HepG2 (cell line): ENCODE measurements around the gene SERPINE2. TPM values are rescaled to one million over a fixed set of nuclear protein-coding genes. Genes with fewer than 3 reads are reported as not detected.

Source experiments
- ATAC-seq: fragments of 200-7000 bp; cut with Tn5 transposase; 3 replicates; pipeline ENCODE4 v1.9.1; 2020; ENCODE audit warnings: mild to moderate bottlenecking, moderate library complexity
- BruUV-seq: library from RNA; stranded (reverse); fragments of 400-500 nt; replicated peaks from 2 replicates; lab custom pipeline; 2021; lab: Mats Ljungman, UMichigan
- CTCF ChIA-PET: fragments of 300-600 bp; formaldehyde crosslinking; extraction: SDS; loops from one replicate; lab custom pipeline; 2021; ENCODE audit warnings: low total read pairs, inconsistent platforms, low intra/inter-chr PET ratio; lab: Yijun Ruan, JAX
- POLR2A ChIA-PET: fragments of 350-600 bp; sonication (Branson Sonifier 250); formaldehyde crosslinking; loops from one replicate; lab custom pipeline; 2020; ENCODE audit warnings: antibody characterized with exemption, inconsistent platforms; lab: Yijun Ruan, JAX
- DNase-seq: peaks from one replicate; pipeline ENCODE4 v3.0.0-alpha.2; 2015; ENCODE audit warnings: low spot score
- FAIRE-seq: peaks from 3 replicates; lab custom pipeline; 2011; peaks lifted over from hg19 to GRCh38; lab: Jason Lieb, UNC
- H2AFZ ChIP-seq: one replicate; pipeline ENCODE4 v1.6.1; 2011; ENCODE audit warnings: low read length, inconsistent platforms
- H3K27ac ChIP-seq: fragments of 300-600 bp; 3 replicates; pipeline ENCODE4 v1.8.0; 2011; ENCODE audit warnings: mixed run types, mild to moderate bottlenecking, mixed read lengths, low read length, inconsistent platforms; ENCODE audit not compliant: insufficient read depth; ENCODE audit errors: extremely low read length
- H3K27me3 ChIP-seq, 2 experiments: fragments of 200-600 bp in 1 of 2; 2 replicates in 1 of 2; 3 replicates in 1 of 2; pipeline versions ENCODE4 v1.6.0 to v1.8.0; 2011; ENCODE audit warnings: low read length in 2 of 2, mild to moderate bottlenecking in 2 of 2, moderate library complexity in 2 of 2, inconsistent platforms in 1 of 2; ENCODE audit not compliant: insufficient read depth in 2 of 2, control insufficient read depth in 1 of 2
- H3K36me3 ChIP-seq, 2 experiments: fragments of 200-600 bp in 1 of 2; replicated peaks in 1 of 2; 2 replicates in 1 of 2; 3 replicates in 1 of 2; pipeline versions ENCODE4 v1.5.1 to v1.8.0; 2011; ENCODE audit warnings: low read length in 2 of 2, inconsistent platforms in 1 of 2; ENCODE audit not compliant: insufficient read depth in 2 of 2, control insufficient read depth in 1 of 2
- H3K4me1 ChIP-seq: 2 replicates; pipeline ENCODE4 v1.5.1; 2012; ENCODE audit warnings: low read length, inconsistent platforms; ENCODE audit not compliant: insufficient read depth
- H3K4me2 ChIP-seq: 2 replicates; pipeline ENCODE4 v1.6.0; 2011; ENCODE audit warnings: low read depth, low read length, inconsistent platforms
- H3K4me3 ChIP-seq, 3 experiments: fragments of 200-600 bp in 1 of 3; sonication (generic), shearing (Covaris generic) in 1 of 3; replicated peaks in 1 of 3; 2 replicates each; pipeline ENCODE4 v1.5.1; 2011 to 2016; ENCODE audit warnings: low read length in 3 of 3, inconsistent platforms in 2 of 3, low read depth in 2 of 3, mild to moderate bottlenecking in 2 of 3, control low read depth in 1 of 3, mixed read lengths in 1 of 3; ENCODE audit not compliant: insufficient read depth in 1 of 3
- H3K79me2 ChIP-seq: one replicate; pipeline ENCODE4 v1.6.1; 2011; ENCODE audit warnings: low read length, inconsistent platforms; ENCODE audit not compliant: insufficient read depth
- H3K9ac ChIP-seq: 2 replicates; pipeline ENCODE4 v1.6.0; 2011; ENCODE audit warnings: mild to moderate bottlenecking, low read depth, low read length, inconsistent platforms; ENCODE audit not compliant: insufficient read depth
- H3K9me3 ChIP-seq: 2 replicates; pipeline ENCODE4 v1.5.1; 2012; ENCODE audit warnings: mild to moderate bottlenecking, low read length
- H4K20me1 ChIP-seq: 2 replicates; pipeline ENCODE4 v1.6.0; 2011; ENCODE audit warnings: inconsistent platforms, mild to moderate bottlenecking, low read length, moderate library complexity; ENCODE audit not compliant: insufficient read depth
- ARID5B ChIP-seq: IDR thresholded peaks from 2 replicates; pipeline ENCODE4 v1.4.0; 2020; ENCODE audit warnings: mild to moderate bottlenecking, missing genetic modification reagents
- CCDC6 ChIP-seq: sonication (generic); formaldehyde crosslinking; IDR thresholded peaks from 2 replicates; pipeline ENCODE4 v1.8.1; 2022; ENCODE audit warnings: mild to moderate bottlenecking, missing genetic modification reagents, moderate library complexity
- E2F1 ChIP-seq: sonication (generic); formaldehyde crosslinking; IDR thresholded peaks from 2 replicates; pipeline ENCODE4 v1.5.0; 2020; ENCODE audit warnings: missing genetic modification reagents
- HNF4G ChIP-seq, 2 experiments: sonication (generic) in 1 of 2; formaldehyde crosslinking in 1 of 2; IDR thresholded peaks; 2 replicates each; pipeline versions ENCODE4 v1.4.0 to v1.6.1; 2011 to 2020; ENCODE audit warnings: borderline replicate concordance in 2 of 2, low read depth in 2 of 2, mild to moderate bottlenecking in 2 of 2, low read length in 1 of 2, missing genetic modification reagents in 1 of 2, moderate library complexity in 1 of 2
- RAD21 ChIP-seq: fragments of 450-650 bp; formaldehyde crosslinking; IDR thresholded peaks from 2 replicates; pipeline ENCODE4 v1.5.0; 2020; ENCODE audit warnings: mild to moderate bottlenecking
- XBP1 ChIP-seq: sonication (generic); formaldehyde crosslinking; IDR thresholded peaks from 2 replicates; pipeline ENCODE4 v1.5.0; 2020; ENCODE audit warnings: missing genetic modification reagents
- ZBTB14 ChIP-seq: sonication (generic); formaldehyde crosslinking; IDR thresholded peaks from 2 replicates; pipeline ENCODE4 v1.4.0; 2020; ENCODE audit warnings: missing genetic modification reagents
- ZFY ChIP-seq: sonication (generic); formaldehyde crosslinking; IDR thresholded peaks from 2 replicates; pipeline ENCODE4 v1.4.0; 2020; ENCODE audit warnings: missing genetic modification reagents
- ZHX2 ChIP-seq, 2 experiments: sonication (generic) in 1 of 2; formaldehyde crosslinking in 1 of 2; IDR thresholded peaks; 2 replicates each; pipeline versions ENCODE4 v1.6.1 to v1.9.0; 2014 to 2022; ENCODE audit warnings: antibody characterized with exemption in 1 of 2, borderline replicate concordance in 1 of 2, inconsistent platforms in 1 of 2, low read depth in 1 of 2, missing genetic modification reagents in 1 of 2
- ZNF788 ChIP-seq: sonication (generic); formaldehyde crosslinking; IDR thresholded peaks from 2 replicates; pipeline ENCODE4 v1.5.0; 2020; ENCODE audit warnings: mild to moderate bottlenecking, missing genetic modification reagents, borderline replicate concordance
- WGBS: methylation state at CpG from one replicate; pipeline ENCODE4 v1.1.6; 2017; ENCODE audit warnings: low lambda C conversion rate; 5-methylcytosine and 5-hydroxymethylcytosine counted together
- in situ Hi-C: cut with HindIII; loops from 2 replicates; pipeline ENCODE4 v1.10.0; 2017; ENCODE audit warnings: low pct_unique_long_range_greater_than_20kb; ENCODE audit not compliant: extremely low pct_ligation_motif_present
- intact Hi-C: fragments of 100-400 bp; cut with micrococcal nuclease; formaldehyde crosslinking; loops from one replicate; pipeline ENCODE4 v1.10.0; 2022; ENCODE audit not compliant: unreplicated experiment
- polyA plus RNA-seq, 8 experiments: library from polyadenylated mRNA; depleted of rRNA in 3 of 8; stranded (reverse) in 7 of 8; unstranded in 1 of 8; fragments of >200 nt; fragmentation: Illumina TruSeq in 4 of 8; extraction: Trizol in 4 of 8; gene quantifications; 2 replicates each; pipeline versions ENCODE4 v1.2.1 to v1.2.3, GENCODE V29; 2011 to 2016; ENCODE audit warnings: low read depth in 4 of 8, missing spikeins in 1 of 8, mixed read lengths in 1 of 8; ENCODE audit not compliant: insufficient read depth in 1 of 8
- total RNA-seq, 5 experiments: library from RNA; depleted of rRNA; stranded (reverse); fragments of >200 nt; fragmentation: Illumina TruSeq; extraction: Trizol; gene quantifications; 2 replicates each; pipeline ENCODE4 v1.2.3, GENCODE V29; 2016; ENCODE audit warnings: low read depth in 1 of 5

The SERPINE2 gene
- total and polyA plus RNA-seq, 2 of the 13 experiments (the other 11 are each of a cell fraction or from before 2014, with no cell fraction given), result 7.9 to 18.1 TPM

DNA sequence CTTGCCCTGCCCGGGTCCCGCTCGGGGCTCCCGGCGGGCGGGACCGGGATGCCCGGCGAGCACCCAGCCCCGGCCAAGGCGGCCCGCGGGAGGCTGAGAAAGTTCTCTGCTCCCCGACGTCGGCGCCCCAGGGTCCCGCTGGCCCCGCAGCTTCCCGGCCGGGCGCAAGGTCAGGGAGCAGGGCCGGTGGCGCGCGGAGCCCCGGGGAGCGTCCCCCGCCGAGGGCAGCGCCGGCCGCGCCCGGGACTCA is 331 bp downstream of the SERPINE2 start:
- no peak overlapping the region for H2AFZ ChIP-seq
- peaks cover 6% of the 10 kb centered on the region; the same call in 1 of the 2 replicates for H4K20me1 ChIP-seq
- no peaks in the 10 kb centered on the region for H3K36me3 ChIP-seq
- H3K27me3 ChIP-seq, result peaks cover 3 to 53% of the 10 kb centered on the region in 2 experiments; a peak in 4 of 5 replicates
- DNase-seq (no peak), ATAC-seq (peak; percentile 80), FAIRE-seq (no peak)
- H3K9me3 ChIP-seq, result no peaks in the 10 kb centered on the region
- H3K27ac ChIP-seq, result no peak overlapping the region
- intact Hi-C loops (loop anchor here (1.0 to 2.0 kb wide), 4 partner anchors 45 to 246 kb away; no protein-coding TSS in a partner anchor), in situ Hi-C loops (no loop called here)
- no TSS peak for BruUV-seq
- peaks cover 32% of the 10 kb centered on the region for H3K4me1 ChIP-seq
- WGBS, result 0% methylated on average over 6 of the region's 35 CpGs
- H3K79me2 ChIP-seq, result peaks cover 4% of the 10 kb centered on the region
- CTCF ChIA-PET, result interaction anchor here (0.6 to 3.5 kb wide), 2 partner anchors 45 to 245 kb away, joined by 3 to 24 read pairs; no protein-coding TSS in a partner anchor
- peak overlapping the region; percentile 69 to 84 (median 77) for H3K4me3 ChIP-seq
- peak overlapping the region; percentile 83 for H3K4me2 ChIP-seq
- POLR2A ChIA-PET, result interaction anchor here (0.8 to 1.7 kb wide), 3 partner anchors 45 to 244 kb away, joined by 3 to 6 read pairs (median 5); no protein-coding TSS in a partner anchor
- peak overlapping the region; percentile 62 for H3K9ac ChIP-seq
- TF ChIP-seq RAD21 (CRISPR knock-in tag), result peak; percentile 18; the same call in 1 of the 2 replicates
- TF ChIP-seq ZBTB14 (CRISPR knock-in tag), result 0 out of 2 replicates have a peak, but pooled peaks have one; percentile 42
- TF ChIP-seq ZFY (CRISPR knock-in tag), result peak; percentile 29; the same call in 1 of the 2 replicates
- 0 out of 2 replicates have a peak, but pooled peaks have one; percentile 46 for TF ChIP-seq CCDC6 (CRISPR knock-in tag)
- 0 out of 2 replicates have a peak, but pooled peaks have one; percentile 4 for TF ChIP-seq E2F1
- TF ChIP-seq ARID5B (CRISPR knock-in tag), result 0 out of 2 replicates have a peak, but pooled peaks have one; percentile 1
- TF ChIP-seq XBP1 (CRISPR knock-in tag), result no peak
- TF ChIP-seq ZHX2 (IDR thresholded peaks at IDR 0.05; ENCODE audit: low read depth), result no peak
- 0 out of 2 replicates have a peak, but pooled peaks have one; percentile 29 for TF ChIP-seq ZHX2 (CRISPR knock-in tag; IDR thresholded peaks at IDR 0.05; ENCODE audit: borderline replicate concordance)
- TF ChIP-seq ZNF788 (CRISPR knock-in tag), result 0 out of 2 replicates have a peak, but pooled peaks have one; percentile 48
- no peak for TF ChIP-seq HNF4G (IDR thresholded peaks at IDR 0.05; ENCODE audit: borderline replicate concordance, low read depth, low read length)
- TF ChIP-seq HNF4G (CRISPR knock-in tag; IDR thresholded peaks at IDR 0.05; ENCODE audit: borderline replicate concordance, low read depth), result no peak
